K562 treated with DMSO at 1 percent for 12 hours (cell line): Measurements from ENCODE around the gene INPP5B. TPM values are rescaled to one million over a fixed set of nuclear protein-coding genes. Genes with fewer than 3 reads are reported as not detected.

ENCODE experiments used
- total RNA-seq: library from RNA; unstranded; fragments of 300-600 nt; gene quantifications from 2 replicates; pipeline ENCODE4 v1.2.3, GENCODE V29; 2022; ENCODE audit not compliant: insufficient read depth

INPP5B gene
- 12.3 and 27.3 TPM in 2 replicates for total RNA-seq

GRCh38 chr1:37946703-37947360, at the start of gene INPP5B:
TSS of gene INPP5B (minus strand) at chr1:37947053. CDS start at chr1:37946308, 745 bp downstream.

GRCh38 chr1:37859507-37860345, 87.1 kb downstream of the INPP5B start, which contains the start of gene MTF1:
TSS of gene MTF1 (minus strand) at chr1:37859592. CDS start at chr1:37857658, 1,934 bp downstream.

Other genes starting within 250 kb of the INPP5B start
- gene EPHA10, start 181.9 kb downstream of the INPP5B start, total RNA-seq, result not detected in 2 replicates
- gene MANEAL, start 153.2 kb downstream of the INPP5B start, total RNA-seq, result 0.48 and 0.58 TPM in 2 replicates
- gene C1orf122, start 139.3 kb downstream of the INPP5B start, total RNA-seq, result 80.3 and 182 TPM in 2 replicates
- 41.1 and 46.3 TPM in 2 replicates for gene YRDC, start 138.8 kb downstream of the INPP5B start, total RNA-seq
- gene MTF1, start 87.5 kb downstream of the INPP5B start, total RNA-seq, result 1.1 and 4.0 TPM in 2 replicates
- 53.1 and 94.1 TPM in 2 replicates for gene SF3A3, start 43.0 kb upstream of the INPP5B start, total RNA-seq
- gene FHL3, start 58.5 kb upstream of the INPP5B start, total RNA-seq, result 90.3 and 117 TPM in 2 replicates
- gene UTP11, start 65.7 kb upstream of the INPP5B start, total RNA-seq, result 50.2 and 62.1 TPM in 2 replicates
- gene POU3F1, start 99.7 kb upstream of the INPP5B start, total RNA-seq, result 0.28 and 0.64 TPM in 2 replicates